GM21576 (cell line): Measurements from ENCODE around the gene REL.
"Not testable (repeated sequence)": the region's sequence is repeated elsewhere in the genome, so short reads cannot be mapped to it uniquely, and the experiment has no call there.

ENCODE experiments used
- ATAC-seq: cut with Tn5 transposase; IDR thresholded peaks from one replicate; pipeline ENCODE4 v1.9.1; 2021; ENCODE audit warnings: mild to moderate bottlenecking, moderate library complexity; ENCODE audit not compliant: unreplicated experiment

REL gene

DNA sequence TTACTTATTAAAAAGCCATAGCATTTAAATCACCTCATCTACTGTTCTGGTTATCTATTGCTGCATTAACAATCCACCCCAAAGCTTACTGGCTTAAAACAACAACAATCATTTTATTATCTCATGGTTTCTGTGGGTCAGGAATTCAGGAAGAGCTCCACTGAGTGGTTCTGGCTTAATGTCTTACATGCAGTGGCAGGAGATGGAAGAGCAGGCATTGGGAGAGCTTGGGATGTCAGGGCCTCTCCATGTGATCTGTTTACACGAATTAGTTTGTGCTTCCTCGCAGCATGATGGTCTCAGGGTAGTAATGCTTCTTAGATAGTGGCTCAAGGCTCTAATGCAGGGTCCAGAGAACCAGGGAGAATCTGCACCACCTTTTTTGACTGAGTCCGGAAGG, 14.4 kb upstream of the REL start:
- ATAC-seq, result no peak

DNA sequence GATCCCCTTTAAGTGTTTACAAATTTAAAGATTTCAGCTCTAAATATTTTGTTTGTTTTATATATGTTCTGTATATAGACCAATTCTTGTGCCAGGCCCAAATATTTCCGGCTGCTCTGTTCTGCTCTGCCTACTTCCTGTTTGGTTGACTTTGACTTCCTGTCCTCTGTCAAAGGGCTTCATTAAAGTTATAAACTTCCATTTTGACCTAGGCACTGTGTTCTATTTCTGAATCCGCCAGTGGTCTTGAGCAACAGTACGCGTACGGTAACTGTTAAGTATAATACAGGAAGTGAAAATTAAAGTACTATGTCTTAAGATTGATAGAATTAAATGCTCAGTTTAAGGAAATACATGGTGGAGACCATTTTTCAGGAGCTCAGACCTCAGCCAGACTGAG, 13.5 kb upstream of the REL start:
- ATAC-seq, result no peak

GRCh38 chr2:60868589-60869273, 12.6 kb upstream of the REL start:
- no peak for ATAC-seq

DNA sequence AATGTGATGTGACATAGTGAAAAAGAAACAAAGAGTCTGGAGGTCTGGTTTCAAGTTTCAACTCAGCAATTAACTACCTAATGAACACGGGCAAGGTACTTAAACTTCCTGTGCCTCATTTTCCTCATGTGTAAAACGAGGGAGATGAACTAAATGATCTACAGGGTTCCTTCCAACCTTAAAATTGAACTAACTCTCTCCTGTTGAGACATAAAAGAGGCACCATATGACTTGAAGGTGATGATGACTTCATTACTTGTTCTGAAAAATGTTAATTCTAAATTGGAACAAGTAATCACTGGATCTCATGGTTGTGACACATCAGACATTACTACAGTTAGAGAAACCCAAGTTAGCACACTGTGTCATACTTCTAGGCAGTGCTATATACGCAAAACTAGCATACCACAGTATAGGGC, 8.9 kb upstream of the REL start:
- ATAC-seq, result peak; percentile 50

DNA sequence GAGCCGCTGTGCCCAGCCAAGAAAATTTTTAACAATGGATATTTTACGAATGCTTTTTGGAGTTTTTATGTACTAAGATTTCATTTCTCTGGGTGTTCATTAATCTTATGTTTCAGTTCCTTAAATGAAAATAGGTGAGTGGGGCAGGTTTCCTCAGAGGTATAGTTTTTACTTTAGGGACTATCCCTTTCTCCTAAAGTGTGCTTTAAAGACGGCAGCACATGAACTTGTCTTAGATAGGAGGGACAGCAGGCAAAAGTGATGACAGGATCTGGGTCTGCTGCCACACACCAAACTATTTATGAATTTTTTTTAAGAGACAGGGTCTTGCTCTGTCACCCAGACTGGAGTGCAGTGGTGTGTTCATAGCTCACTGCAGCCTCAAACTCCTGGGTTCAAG, 8.0 kb upstream of the REL start:
- peak; percentile 84 for ATAC-seq

- no peak for ATAC-seq
Observed at GRCh38 chr2:60875520-60875919, 5.9 kb upstream of the REL start.

GRCh38 chr2:60880643-60881046, 729 bp upstream of the REL start:
- ATAC-seq, result no peak

DNA sequence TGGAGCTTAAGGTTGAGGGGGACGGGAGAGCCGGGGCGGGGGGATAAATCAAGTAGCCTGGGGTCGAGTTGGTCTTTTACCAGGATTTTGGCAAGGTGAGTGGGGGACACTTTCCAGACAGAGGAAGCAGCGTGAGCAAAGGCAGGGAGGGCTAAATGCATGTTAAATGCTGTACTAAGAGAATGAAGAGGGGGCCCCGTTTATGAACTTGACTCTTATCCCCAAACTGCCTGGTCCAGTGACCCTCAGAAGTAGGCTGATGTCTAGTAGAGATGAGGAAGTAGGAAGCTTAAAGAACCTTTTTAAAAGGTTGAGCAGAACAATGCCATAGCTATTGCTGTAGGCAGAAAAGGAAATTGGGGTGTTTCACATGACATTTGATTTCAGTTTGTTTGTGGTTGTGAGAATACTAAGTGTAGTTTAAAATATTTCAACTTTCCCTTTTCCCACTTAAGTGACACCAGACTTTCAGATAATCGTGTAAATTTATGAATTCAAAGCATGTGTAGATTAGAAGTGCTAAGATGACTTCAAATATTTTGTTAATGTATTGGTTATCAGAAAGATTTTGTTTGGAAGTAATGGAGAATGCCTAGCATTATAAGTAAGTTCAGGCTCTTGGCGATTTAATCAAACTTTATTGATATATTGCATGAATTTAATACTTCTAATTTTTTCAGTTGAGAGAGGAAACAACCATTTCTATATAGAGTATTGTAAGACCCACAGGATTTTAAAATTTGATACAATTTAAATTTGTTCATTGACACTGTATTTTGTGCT, 1.8 kb downstream of the REL start:
- peak; percentile 37 for ATAC-seq

DNA sequence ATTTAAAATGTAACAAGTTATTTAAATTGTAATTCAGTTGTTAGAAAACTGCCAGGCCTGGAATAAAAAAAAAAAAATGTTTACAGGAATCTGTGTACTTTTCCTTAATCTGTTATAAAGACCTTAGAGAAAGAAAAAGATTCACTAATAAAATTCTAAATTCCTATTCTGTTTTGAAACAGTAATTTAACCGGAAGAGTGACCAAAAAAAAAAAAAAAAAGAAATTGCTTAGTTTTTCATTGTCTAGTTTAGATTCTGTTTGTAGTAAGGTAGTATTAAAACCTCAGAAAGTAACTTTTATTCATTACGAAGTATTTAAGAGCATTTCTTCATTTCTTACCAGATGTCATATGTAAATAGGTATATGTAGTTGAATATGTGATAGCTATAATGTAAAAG, 2.5 kb downstream of the REL start:
- ATAC-seq, result no peak

- ATAC-seq, result no peak
Observed at GRCh38 chr2:60884800-60885199, 3.4 kb downstream of the REL start.

DNA sequence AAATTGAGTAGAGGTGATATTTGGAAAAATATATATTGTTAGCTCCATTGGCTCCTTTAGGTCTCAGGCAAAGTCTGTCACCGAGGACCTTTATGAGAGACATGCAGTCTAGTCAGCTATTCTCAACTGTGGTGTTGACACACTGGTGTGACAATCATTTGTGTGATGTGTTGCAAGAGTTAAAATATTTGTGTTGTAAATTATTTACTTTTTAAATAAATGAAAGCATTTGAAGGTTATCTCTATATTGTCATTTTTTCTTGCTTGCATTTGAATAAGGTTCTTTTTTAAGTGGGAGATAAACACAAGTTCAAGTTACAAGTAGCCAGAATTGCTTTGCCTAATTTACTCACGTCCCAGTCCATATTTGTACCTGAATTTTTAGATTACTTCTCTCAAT, 4.3 kb downstream of the REL start:
- no peak for ATAC-seq

DNA sequence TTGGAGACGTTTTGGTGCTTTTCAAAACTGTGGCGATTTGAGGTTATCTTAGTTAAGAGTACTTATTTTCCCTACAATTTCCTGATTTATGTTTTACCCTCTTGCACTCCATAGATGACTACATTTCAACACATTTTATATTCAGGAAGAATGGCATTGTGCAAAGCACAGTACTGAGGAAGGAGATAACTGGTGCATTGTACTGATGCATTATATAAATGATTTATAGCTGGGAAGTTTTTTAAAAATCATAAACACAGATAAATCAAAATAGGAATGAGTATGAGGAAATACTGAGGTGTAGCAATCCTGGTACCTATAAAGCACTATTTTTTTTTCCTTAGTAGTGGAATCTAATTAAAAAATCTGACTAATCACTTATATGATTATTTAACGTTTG, 5.6 kb downstream of the REL start:
- no peak for ATAC-seq

GRCh38 chr2:60888853-60889252, 7.5 kb downstream of the REL start:
- ATAC-seq, result no peak

DNA sequence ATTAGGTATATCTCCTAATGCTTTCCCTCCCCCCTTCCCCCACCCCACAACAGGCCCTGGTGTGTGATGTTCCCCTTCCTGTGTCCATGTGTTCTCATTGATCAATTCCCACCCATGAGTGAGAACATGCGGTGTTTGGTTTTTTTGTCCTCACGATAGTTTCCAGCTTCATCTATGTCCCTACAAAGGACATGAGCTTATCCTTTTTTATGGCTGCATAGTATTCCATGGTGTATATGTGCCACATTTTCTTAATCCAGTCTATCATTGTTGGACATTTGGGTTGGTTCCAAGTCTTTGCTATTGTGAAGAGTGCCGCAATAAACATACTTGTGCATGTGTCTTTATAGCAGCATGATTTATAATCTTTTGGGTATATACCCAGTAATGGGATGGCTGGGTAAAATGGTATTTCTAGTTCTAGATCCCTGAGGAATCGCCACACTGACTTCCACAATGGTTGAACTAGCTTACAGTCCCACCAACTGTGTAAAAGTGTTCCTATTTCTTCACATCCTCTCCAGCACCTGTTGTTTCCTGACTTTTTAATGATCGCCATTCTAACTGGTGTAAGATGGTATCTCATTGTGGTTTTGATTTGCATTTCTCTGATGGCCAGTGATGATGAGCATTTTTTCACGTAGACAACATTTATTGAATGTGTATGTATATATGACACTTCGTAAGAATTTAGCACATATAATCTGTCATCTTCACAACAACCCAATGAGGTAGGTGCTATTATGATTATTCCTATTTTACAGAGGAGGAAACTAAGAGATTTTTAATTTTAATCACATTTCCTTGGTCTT, 8.4 kb downstream of the REL start:
- not testable (repeated sequence) for ATAC-seq

- no peak for ATAC-seq
Observed at GRCh38 chr2:60890393-60890707, 9.0 kb downstream of the REL start.

GRCh38 chr2:60891180-60891579, 9.8 kb downstream of the REL start:
- ATAC-seq, result no peak

- ATAC-seq, result no peak
Observed at GRCh38 chr2:60898567-60898966, 17.2 kb downstream of the REL start.

DNA sequence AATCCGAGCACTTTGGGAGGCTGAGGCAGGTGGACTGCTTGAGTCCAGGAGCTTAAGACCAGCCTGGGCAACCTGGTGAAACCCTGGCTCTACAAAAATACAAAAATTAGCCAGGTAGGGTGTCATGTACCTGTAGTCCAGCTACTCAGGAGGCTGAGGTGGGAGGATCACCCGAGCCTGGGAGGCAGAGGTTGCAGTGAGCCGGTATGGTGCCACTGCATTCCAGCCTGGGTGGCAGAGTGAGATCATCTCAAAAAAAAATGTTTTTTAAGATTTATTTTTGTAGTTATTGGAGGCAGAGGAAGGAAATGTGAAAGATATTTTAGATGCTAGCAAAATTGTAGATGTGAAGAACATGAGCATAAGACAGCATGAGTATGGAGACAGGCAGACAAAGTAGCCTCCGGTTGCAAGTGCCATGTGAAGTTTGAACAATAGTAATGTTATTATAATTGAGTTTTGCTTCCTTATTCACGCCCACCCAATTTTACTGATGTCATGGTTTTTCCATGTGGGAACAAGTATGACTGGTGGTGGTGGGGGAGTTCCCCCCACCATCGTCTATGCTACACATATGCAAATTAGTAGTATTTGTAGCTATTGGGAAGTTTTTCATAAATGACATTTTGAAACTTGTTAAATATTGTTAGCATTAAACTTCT, 18.0 kb downstream of the REL start:
- ATAC-seq, result peak; percentile 55

DNA sequence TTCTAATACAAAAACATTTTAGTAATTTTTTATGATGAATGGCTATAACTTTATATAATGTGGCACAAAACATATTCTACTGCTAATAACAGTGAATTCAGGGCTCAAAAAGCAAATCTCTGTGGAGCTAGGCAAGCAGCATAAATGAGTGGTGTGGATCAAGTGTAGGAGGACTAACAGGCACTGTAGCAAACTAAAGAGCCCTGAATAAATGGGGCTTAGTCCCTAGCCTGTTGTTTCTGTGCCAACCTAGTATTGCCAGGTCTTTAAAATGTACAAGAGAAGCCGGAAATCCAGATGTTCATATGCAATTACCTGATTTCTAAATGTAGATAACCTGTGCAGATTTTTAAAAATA, 18.5 kb downstream of the REL start:
- no peak for ATAC-seq

DNA sequence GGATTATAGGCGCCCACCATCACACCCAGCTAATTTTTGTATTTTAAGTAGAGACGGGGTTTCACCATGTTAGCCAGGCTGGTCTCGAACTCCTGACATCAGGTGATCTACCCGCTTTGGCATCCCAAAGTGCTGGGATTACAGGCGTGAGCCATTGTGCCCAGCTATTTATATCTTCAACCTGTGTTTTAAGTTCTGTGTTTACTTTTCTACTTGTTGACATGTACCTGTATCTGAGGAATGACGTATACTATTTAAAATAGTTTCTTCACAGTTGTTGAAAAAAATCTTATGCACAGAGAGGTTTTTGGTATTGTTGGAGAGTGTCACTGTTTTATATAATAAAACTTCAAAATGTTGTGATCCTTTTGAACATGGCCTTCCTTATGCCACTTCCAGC, 19.9 kb downstream of the REL start:
- ATAC-seq, result not testable (repeated sequence)

DNA sequence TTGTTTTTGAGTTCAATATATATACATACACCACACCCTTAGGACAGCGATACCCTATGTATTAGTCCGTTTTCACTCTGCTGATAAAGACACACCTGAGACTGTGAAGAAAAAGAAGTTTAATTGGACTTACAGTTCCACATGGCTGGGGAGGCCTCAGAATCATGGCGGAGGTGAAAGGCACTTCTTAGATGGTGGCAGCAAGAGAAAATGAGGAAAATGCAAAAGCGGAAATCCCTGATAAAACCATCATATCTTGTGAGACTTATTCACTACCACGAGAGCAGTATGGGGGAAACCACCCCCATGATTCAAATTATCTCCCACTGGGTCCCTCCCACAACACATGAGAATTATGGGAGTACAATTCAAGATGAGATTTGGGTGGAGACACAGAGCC, 24.5 kb downstream of the REL start:
- not testable (repeated sequence) for ATAC-seq
